Lower leg skin (tissue), 4 donors: Measurements from ENCODE around the gene UBXN11. TPM values are rescaled to one million over a fixed set of nuclear protein-coding genes. Genes with fewer than 3 reads are reported as not detected.

Source experiments
- DNase-seq, 2 donors: peaks; one replicate each; pipeline ENCODE4 v3.0.0-alpha.2; 2019; ENCODE audit warnings: low spot score in 2 of 2
- H3K4me3 ChIP-seq: fragments of 200-600 bp; sonication (generic); 2 replicates; pipeline ENCODE4 v1.5.1; 2017; ENCODE audit warnings: mild to moderate bottlenecking, low read depth; ENCODE audit not compliant: poor library complexity, severe bottlenecking
- CTCF ChIP-seq, 3 donors: fragments of 450-650 bp; IDR thresholded peaks; one replicate each; pipeline ENCODE4 v1.5.1; 2016; ENCODE audit warnings: antibody characterized with exemption in 3 of 3, mild to moderate bottlenecking in 3 of 3, moderate library complexity in 2 of 3
- POLR2A ChIP-seq, 2 donors: fragments of 450-650 bp; IDR thresholded peaks; one replicate each; pipeline ENCODE4 v1.6.1; 2016 to 2017; ENCODE audit warnings: antibody characterized with exemption in 2 of 2, mild to moderate bottlenecking in 1 of 2, moderate library complexity in 1 of 2
- WGBS, 2 donors: methylation state at CpG; one replicate each; pipeline ENCODE4 v1.1.5; 2018; 5-methylcytosine and 5-hydroxymethylcytosine counted together
- intact Hi-C: fragments of 100-400 bp; cut with DNase I; formaldehyde crosslinking; loops from one replicate; pipeline ENCODE4 v1.15.0; 2023; ENCODE audit warnings: low total_unique reads
- total RNA-seq, 4 donors: library from RNA; depleted of rRNA; stranded (reverse); fragments of >200 nt; gene quantifications; one replicate each; pipeline ENCODE4 v1.1.0, GENCODE V29; 2016

UBXN11 gene
- total RNA-seq, 4 donors from 2014 or later = 5.1 to 9.6 (median 5.8) TPM

- no peak for DNase-seq
- 81 to 89% methylated on average over 7 of the region's 7 CpGs for WGBS, 2 donors
- TF ChIP-seq POLR2A (IDR thresholded peaks at IDR 0.05) (no peak), CTCF (IDR thresholded peaks at IDR 0.05) (no peak)
- intact Hi-C loops = loop anchor here (10.0 kb wide), 1 partner anchor 208 kb away; the partner anchor contains the start of gene SLC30A2
- no peak overlapping the region for H3K4me3 ChIP-seq
These were observed 53.7 kb downstream of the UBXN11 start for GRCh38 chr1:26252718-26253117.

GRCh38 chr1:26239936-26240335, 66.5 kb downstream of the UBXN11 start:
- no peak for TF ChIP-seq POLR2A (IDR thresholded peaks at IDR 0.05)
- TF ChIP-seq CTCF (IDR thresholded peaks at IDR 0.05) = no peak
- no peak overlapping the region for H3K4me3 ChIP-seq
- WGBS, 2 donors = 79 to 89% methylated on average over 4 of the region's 4 CpGs
- intact Hi-C loops = no loop called here
- no peak for DNase-seq

- intact Hi-C loops = no loop called here
- H3K4me3 ChIP-seq = no peak overlapping the region
- WGBS, 2 donors = 43 to 67% methylated on average over 6 of the region's 6 CpGs
- TF ChIP-seq POLR2A (IDR thresholded peaks at IDR 0.05) = no peak
- no peak for TF ChIP-seq CTCF (IDR thresholded peaks at IDR 0.05)
- no peak for DNase-seq
These were observed 69.0 kb downstream of the UBXN11 start for GRCh38 chr1:26237230-26237966.

GRCh38 chr1:26234644-26235370, 71.6 kb downstream of the UBXN11 start:
- H3K4me3 ChIP-seq = peak overlapping the region; percentile 48
- TF ChIP-seq CTCF (IDR thresholded peaks at IDR 0.05) (no peak), POLR2A (IDR thresholded peaks at IDR 0.05) (no peak)
- DNase-seq = no peak
- 2 to 3% methylated on average over 30 of the region's 30 CpGs for WGBS, 2 donors
- intact Hi-C loops = no loop called here

- peak; percentile 97 to 99 for DNase-seq
- peak in 1 of 3 donors; percentile 43 for TF ChIP-seq CTCF (IDR thresholded peaks at IDR 0.05)
- no peak for TF ChIP-seq POLR2A (IDR thresholded peaks at IDR 0.05)
- H3K4me3 ChIP-seq = peak within 1 kb of the TSS; percentile 48
- 0% methylated on average over 50 to 70 of the region's 73 CpGs for WGBS, 2 donors
- intact Hi-C loops = no loop called here
These were observed 72.4 kb downstream of the UBXN11 start, which contains the start of gene CEP85 for GRCh38 chr1:26233903-26234643. TSS of gene CEP85 (plus strand) at chr1:26234200. CDS start at chr1:26239784, 5,584 bp downstream.

Other genes starting within 250 kb of the UBXN11 start
- gene TRIM63, start 239.0 kb downstream of the UBXN11 start, total RNA-seq = 1 to 10 TPM in 3 of 4 donors, under 1 TPM in 1; 0.21 to 2.5 (median 2.1) TPM
- gene PDIK1L, start 194.8 kb downstream of the UBXN11 start, total RNA-seq = 10 to 100 TPM; 14.0 to 16.7 (median 14.4) TPM
- gene FAM110D, start 147.6 kb downstream of the UBXN11 start, total RNA-seq = 1 to 10 TPM in 3 of 4 donors, under 1 TPM in 1; 0.57 to 9.1 (median 3.2) TPM
- gene C1orf232, start 137.7 kb downstream of the UBXN11 start, total RNA-seq = not detected
- gene ZNF593, start 136.7 kb downstream of the UBXN11 start, total RNA-seq = 10 to 100 TPM; 17.4 to 49.3 (median 31.4) TPM
- not detected for gene ZNF593OS, start 134.8 kb downstream of the UBXN11 start, total RNA-seq
- 10 to 100 TPM; 16.8 to 71.4 (median 45.0) TPM for gene CNKSR1, start 129.1 kb downstream of the UBXN11 start, total RNA-seq
- gene CATSPER4, start 116.0 kb downstream of the UBXN11 start, total RNA-seq = not detected
- 10 to 100 TPM; 13.0 to 17.2 (median 14.1) TPM for gene CEP85, start 72.4 kb downstream of the UBXN11 start, total RNA-seq
- gene SH3BGRL3, start 26.6 kb downstream of the UBXN11 start, total RNA-seq = 10 to 100 TPM; 74.8 to 97.1 (median 78.3) TPM
- gene CD52, start 11.3 kb upstream of the UBXN11 start, total RNA-seq = 1 to 10 TPM in 3 of 4 donors, not detected in 1; 2.0 to 6.1 (median 3.5) TPM
- gene CRYBG2, start 47.5 kb upstream of the UBXN11 start, total RNA-seq = 100 to 1,000 TPM in 1 of 4 donors, 10 to 100 TPM in 3; 52.3 to 104 (median 56.9) TPM
- gene ZNF683, start 66.1 kb upstream of the UBXN11 start, total RNA-seq = not detected
- not detected for gene LIN28A, start 104.2 kb upstream of the UBXN11 start, total RNA-seq
- gene DHDDS, start 125.7 kb upstream of the UBXN11 start, total RNA-seq = 10 to 100 TPM; 23.9 to 47.2 (median 39.9) TPM
- 100 to 1,000 TPM; 128 to 224 (median 167) TPM for gene HMGN2, start 165.8 kb upstream of the UBXN11 start, total RNA-seq
- 10 to 100 TPM; 34.1 to 72.6 (median 38.2) TPM for gene RPS6KA1, start 223.1 kb upstream of the UBXN11 start, total RNA-seq